ENCODE results near the gene TNFSF9. TPM values are rescaled to one million over a fixed set of nuclear protein-coding genes. Genes with fewer than 3 reads are reported as not detected.

The TNFSF9 gene
- total RNA-seq, 4 donors from 2014 or later, result 6.3 to 21.6 (median 17.8) TPM

GRCh38 chr19:6509118-6509971 lies 21.5 kb upstream of the TNFSF9 start:
- Histone ChIP-seq H3K4me1 (no peaks in the 10 kb centered on the region), H3K36me3 (no peaks in the 10 kb centered on the region), H3K4me3 (no peak overlapping the region), H3K27me3 (peaks cover 0 to 3% (median 0%) of the 10 kb centered on the region in 4 donors), H3K27ac (no peak overlapping the region), H3K9me3 (no peaks in the 10 kb centered on the region)
- no peak for TF ChIP-seq CTCF (IDR thresholded peaks at IDR 0.05)
- no peak for TF ChIP-seq POLR2A (IDR thresholded peaks at IDR 0.05)
- intact Hi-C loops (cut with DNase I), result no loop called here
- no peak for DNase-seq
- 74 to 78% methylated on average over 14 to 15 of the region's 20 CpGs for WGBS, 2 donors

- no peaks in the 10 kb centered on the region for H3K4me1 ChIP-seq
- H3K36me3 ChIP-seq, result no peaks in the 10 kb centered on the region
- no peaks in the 10 kb centered on the region for H3K9me3 ChIP-seq
- 77 to 92% methylated on average over 6 to 7 of the region's 7 CpGs for WGBS, 2 donors
- intact Hi-C loops (cut with DNase I), result no loop called here
- no peak for TF ChIP-seq POLR2A (IDR thresholded peaks at IDR 0.05)
- TF ChIP-seq CTCF (IDR thresholded peaks at IDR 0.05), result no peak
- no peaks in the 10 kb centered on the region for H3K27me3 ChIP-seq
- no peak overlapping the region for H3K4me3 ChIP-seq
- H3K27ac ChIP-seq, result no peak overlapping the region
- DNase-seq, result no peak
These were observed 20.2 kb upstream of the TNFSF9 start for GRCh38 chr19:6510618-6511017.

GRCh38 chr19:6514089-6514488 lies 16.7 kb upstream of the TNFSF9 start:
- H3K9me3 ChIP-seq, result no peaks in the 10 kb centered on the region
- H3K27ac ChIP-seq, result no peak overlapping the region
- H3K36me3 ChIP-seq, result no peaks in the 10 kb centered on the region
- DNase-seq, result no peak
- no peak overlapping the region for H3K4me3 ChIP-seq
- no peaks in the 10 kb centered on the region for H3K27me3 ChIP-seq
- peaks cover 0 to 29% (median 18%) of the 10 kb centered on the region in 3 donors for H3K4me1 ChIP-seq
- intact Hi-C loops (cut with DNase I), result no loop called here
- 70 to 76% methylated on average over 7 to 9 of the region's 9 CpGs for WGBS, 2 donors
- no peak for TF ChIP-seq CTCF (IDR thresholded peaks at IDR 0.05)

GRCh38 chr19:6514926-6515544 lies 15.8 kb upstream of the TNFSF9 start:
- Histone ChIP-seq H3K4me1 (peaks cover 4 to 39% (median 22%) of the 10 kb centered on the region in 3 donors), H3K9me3 (no peaks in the 10 kb centered on the region), H3K27ac (no peak overlapping the region), H3K4me3 (no peak overlapping the region), H3K27me3 (peaks cover 0 to 2% (median 0%) of the 10 kb centered on the region in 4 donors), H3K36me3 (no peaks in the 10 kb centered on the region)
- 67 to 81% methylated on average over 4 to 8 of the region's 15 CpGs for WGBS, 2 donors
- DNase-seq, result no peak
- intact Hi-C loops (cut with DNase I), result loop anchor here (5.0 kb wide), 2 partner anchors 117 to 347 kb away; no protein-coding TSS in a partner anchor
- no peak for TF ChIP-seq POLR2A (IDR thresholded peaks at IDR 0.05)
- TF ChIP-seq CTCF (IDR thresholded peaks at IDR 0.05), result no peak

Measured in esophagus squamous epithelium (tissue), 5 donors.